ENCODE data around the gene STEAP3.

Gene STEAP3

GRCh38 chr2:119196301-119197125 is 27.1 kb upstream of the STEAP3 start:
- Histone ChIP-seq H3K79me2 (no peaks in the 10 kb centered on the region), H3K36me3 (ENCODE audit: control insufficient read depth, insufficient read depth, low read length) (no peaks in the 10 kb centered on the region), H3K4me1 (no peaks in the 10 kb centered on the region), H3K27me3 (ENCODE audit: control insufficient read depth, insufficient read depth, low read length) (no peaks in the 10 kb centered on the region), H3K27ac (no peak overlapping the region), H3K9ac (no peak overlapping the region), H2AFZ (no peak overlapping the region), H3K9me3 (ENCODE audit: control insufficient read depth, low read length) (no peaks in the 10 kb centered on the region), H3K4me2 (ENCODE audit: low read length) (no peak overlapping the region), H3K4me3 (ENCODE audit: low read depth, low read length) (no peak overlapping the region)
- TF ChIP-seq CTCF (IDR thresholded peaks at IDR 0.05), result no peak

- H3K9ac ChIP-seq, result no peak overlapping the region
- no peaks in the 10 kb centered on the region for H3K79me2 ChIP-seq
- no peaks in the 10 kb centered on the region for H3K4me1 ChIP-seq
- no peak for TF ChIP-seq CTCF (IDR thresholded peaks at IDR 0.05)
- H3K4me3 ChIP-seq (ENCODE audit: low read depth, low read length), result no peak overlapping the region
- no peaks in the 10 kb centered on the region for H3K9me3 ChIP-seq (ENCODE audit: control insufficient read depth, low read length)
- no peaks in the 10 kb centered on the region for H3K36me3 ChIP-seq (ENCODE audit: control insufficient read depth, insufficient read depth, low read length)
- H3K27me3 ChIP-seq (ENCODE audit: control insufficient read depth, insufficient read depth, low read length), result no peaks in the 10 kb centered on the region
- no peak overlapping the region for H3K27ac ChIP-seq
- H2AFZ ChIP-seq, result no peak overlapping the region
- no peak overlapping the region for H3K4me2 ChIP-seq (ENCODE audit: low read length)
These were observed 26.6 kb upstream of the STEAP3 start for GRCh38 chr2:119197126-119197405.

DNA sequence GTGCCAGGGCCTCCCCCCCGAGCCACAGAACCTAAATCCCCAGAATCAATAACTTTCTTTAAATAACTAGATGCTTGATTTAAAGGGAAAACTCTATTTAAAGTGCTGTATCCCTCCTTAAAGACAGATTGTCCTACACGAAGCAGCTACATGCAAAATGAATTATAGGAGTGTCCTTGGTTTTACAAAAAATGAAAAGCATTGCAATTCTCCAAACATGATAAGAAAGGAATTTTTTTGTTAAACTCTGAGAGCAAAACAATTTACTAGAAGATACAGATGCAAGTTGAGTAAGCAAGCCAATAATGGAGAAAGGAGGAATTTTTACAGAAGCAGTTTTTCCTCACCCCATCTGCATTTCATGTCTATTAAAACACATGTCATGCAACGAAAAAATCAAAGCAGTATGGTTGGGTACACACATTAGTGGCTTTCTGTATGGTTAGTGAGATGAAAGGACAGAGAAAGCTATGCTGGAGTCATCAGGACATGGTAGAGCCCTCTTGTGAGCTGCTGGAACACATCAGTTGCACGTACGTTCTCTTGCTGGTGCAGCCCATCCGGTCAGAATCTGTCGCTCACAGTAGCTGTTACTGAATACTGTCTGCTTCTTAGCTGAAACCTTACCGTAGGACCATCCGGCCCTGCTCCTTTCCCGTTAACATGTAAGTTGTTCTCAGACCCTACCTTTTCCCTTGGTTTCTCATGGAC is 25.9 kb upstream of the STEAP3 start:
- Histone ChIP-seq H3K36me3 (ENCODE audit: control insufficient read depth, insufficient read depth, low read length) (no peaks in the 10 kb centered on the region), H3K4me3 (ENCODE audit: low read depth, low read length) (no peak overlapping the region), H3K79me2 (no peaks in the 10 kb centered on the region), H3K4me1 (no peaks in the 10 kb centered on the region), H3K9ac (no peak overlapping the region), H2AFZ (no peak overlapping the region), H3K27ac (no peak overlapping the region), H3K4me2 (ENCODE audit: low read length) (no peak overlapping the region), H3K27me3 (ENCODE audit: control insufficient read depth, insufficient read depth, low read length) (no peaks in the 10 kb centered on the region), H3K9me3 (ENCODE audit: control insufficient read depth, low read length) (no peaks in the 10 kb centered on the region)
- no peak for TF ChIP-seq CTCF (IDR thresholded peaks at IDR 0.05)

- Histone ChIP-seq H3K9me3 (ENCODE audit: control insufficient read depth, low read length) (no peaks in the 10 kb centered on the region), H3K4me1 (no peaks in the 10 kb centered on the region), H3K4me2 (ENCODE audit: low read length) (no peak overlapping the region), H3K36me3 (ENCODE audit: control insufficient read depth, insufficient read depth, low read length) (no peaks in the 10 kb centered on the region), H3K79me2 (no peaks in the 10 kb centered on the region), H3K9ac (no peak overlapping the region), H3K27ac (no peak overlapping the region), H3K4me3 (ENCODE audit: low read depth, low read length) (no peak overlapping the region), H3K27me3 (ENCODE audit: control insufficient read depth, insufficient read depth, low read length) (no peaks in the 10 kb centered on the region), H2AFZ (no peak overlapping the region)
- TF ChIP-seq CTCF (IDR thresholded peaks at IDR 0.05), result no peak
These were observed 25.3 kb upstream of the STEAP3 start for GRCh38 chr2:119198240-119198840.
